ENCODE measurements around the gene COL9A1. TPM values are rescaled to one million over a fixed set of nuclear protein-coding genes. Genes with fewer than 3 reads are reported as not detected.
A peak's percentile ranks its signal among the peaks of the same experiment; 100 is the strongest.

The COL9A1 gene
- total and polyA plus RNA-seq, 9 of the 15 experiments (the other 6 are each of a cell fraction or from before 2014, with no cell fraction given) = 0.01 to 0.13 (median 0.06) TPM; not detected in 1

- no peak overlapping the region for H3K4me2 ChIP-seq (ENCODE audit: insufficient read depth, low read length)
- H3K9me3 ChIP-seq (replicated peaks; ENCODE audit: control insufficient read depth, insufficient read depth, low read depth, low read length) = no peaks in the 10 kb centered on the region
- no peak overlapping the region for H2AFZ ChIP-seq (ENCODE audit: low read depth, low read length)
- ATAC-seq (peak; percentile 73), FAIRE-seq (no peak), DNase-seq (ENCODE audit: extremely low read depth in 1 of 4, low spot score in 3 of 4) (peak in 1 of 4 experiments; percentile 21)
- POLR2A ChIA-PET = no interaction called here
- TF ChIP-seq ESRRB (CRISPR knock-in tag; IDR thresholded peaks at IDR 0.05; ENCODE audit: borderline replicate concordance) (no peak), WHSC1 (IDR thresholded peaks at IDR 0.05; ENCODE audit: low read length) (no peak), GTF2F1 (IDR thresholded peaks at IDR 0.05; ENCODE audit: low read depth, low read length) (no peak), E2F5 (CRISPR knock-in tag; IDR thresholded peaks at IDR 0.05) (no peak), SMARCB1 (IDR thresholded peaks at IDR 0.05; ENCODE audit: insufficient read length, low read depth) (no peak), CTCF (IDR thresholded peaks at IDR 0.05 in 2 of 3, conservative IDR thresholded peaks at IDR 0.05 in 1 of 3; ENCODE audit: insufficient read depth in 2 of 3, low read depth in 1 of 3, low read length in 3 of 3) (peak; percentile 13 to 38 (median 29); a peak in 4 of 6 replicates), RAD21 (CRISPR knock-in tag; conservative IDR thresholded peaks at IDR 0.05 in 1 of 2, IDR thresholded peaks at IDR 0.05 in 1 of 2) (peak in 1 of 2 experiments; percentile 41; a peak in 2 of 4 replicates)
- intact Hi-C loops (cut with micrococcal nuclease) (no loop called here), in situ Hi-C loops (cut with MboI) (no loop called here)
- no peaks in the 10 kb centered on the region for H3K9me1 ChIP-seq (ENCODE audit: control insufficient read depth, insufficient read depth, low read length)
- no peak overlapping the region for H3K4me3 ChIP-seq
- H3K27me3 ChIP-seq (ENCODE audit: control insufficient read depth in 2 of 2, insufficient read depth in 2 of 2, low read length in 2 of 2) = no peaks in the 10 kb centered on the region; a peak in 1 of 5 replicates
- H3K79me2 ChIP-seq (ENCODE audit: control insufficient read depth, insufficient read depth, low read length) = no peaks in the 10 kb centered on the region
- no peak overlapping the region for H3K27ac ChIP-seq (ENCODE audit: extremely low read depth, low read depth, low read length)
- no peaks in the 10 kb centered on the region for H3K36me3 ChIP-seq (ENCODE audit: control insufficient read depth, insufficient read depth, low read length)
- H3K4me1 ChIP-seq (replicated peaks in 1 of 2; ENCODE audit: control insufficient read depth in 2 of 2, insufficient read depth in 2 of 2, low read length in 2 of 2) = no peaks in the 10 kb centered on the region
- no peak overlapping the region for H3K9ac ChIP-seq (ENCODE audit: insufficient read depth in 1 of 2, low read depth in 2 of 2, low read length in 2 of 2)
- no TSS peak for BruUV-seq (replicated peaks)
- no peaks in the 10 kb centered on the region for H4K20me1 ChIP-seq (replicated peaks; ENCODE audit: control insufficient read depth, insufficient read depth, low read length)
- CTCF ChIA-PET (ENCODE audit: low intra/inter-chr PET ratio) = no interaction called here
- WGBS (ENCODE audit: insufficient coverage, low coverage, missing lambda C conversion rate) = 0% methylated on average over 2 of the region's 2 CpGs
These were observed 92.4 kb downstream of the COL9A1 start for GRCh38 chr6:70210462-70210861.

All from K562 (cell line).